Activated naive CD4-positive, alpha-beta T cell (primary cell): ENCODE data around the gene SDK2.

Experiments used
- DNase-seq, 4 experiments: peaks; one replicate each; lab custom pipeline; 2025; lab: John Stamatoyannopoulos, UW

The SDK2 gene

DNA sequence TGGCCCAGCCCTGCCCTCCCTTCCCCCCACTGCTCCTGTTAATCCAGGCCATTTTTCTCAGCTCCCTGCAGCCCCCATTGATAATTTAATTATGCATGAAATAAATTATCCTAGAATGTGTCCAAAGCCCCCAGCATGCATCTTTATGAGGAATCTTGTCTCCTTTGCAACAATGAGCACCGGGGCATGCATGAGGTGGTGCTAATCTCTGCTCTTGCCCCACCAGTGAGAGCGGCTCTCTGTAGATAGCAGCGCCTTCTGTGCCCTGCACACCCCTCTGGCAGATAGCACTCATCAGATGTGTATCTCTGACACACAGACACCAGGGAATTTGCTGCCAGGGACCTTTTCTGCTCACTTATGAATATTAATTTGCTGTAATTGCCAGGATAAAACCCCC, 192.2 kb downstream of the SDK2 start:
- DNase-seq: no peak

DNA sequence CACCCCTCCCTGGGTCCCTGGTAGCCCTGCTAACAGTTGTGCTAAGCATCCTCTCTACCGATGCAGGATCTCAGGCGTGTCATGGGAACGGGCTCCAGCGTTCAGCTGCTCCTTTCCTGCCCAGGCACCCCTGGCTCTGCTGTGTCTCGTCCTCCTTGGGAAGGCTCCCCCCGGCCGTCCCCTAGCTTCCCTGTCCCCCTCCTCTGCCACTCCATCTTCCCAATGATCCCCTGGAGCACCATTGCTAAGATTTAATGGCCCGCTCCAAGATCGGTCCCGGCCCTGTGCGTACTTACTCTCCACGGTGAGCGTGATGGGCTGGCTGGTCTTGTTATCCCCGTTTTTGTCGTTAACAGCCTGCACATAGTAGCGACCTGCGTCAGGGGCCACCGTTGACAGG, 196.9 kb downstream of the SDK2 start:
- DNase-seq: no peak

DNA sequence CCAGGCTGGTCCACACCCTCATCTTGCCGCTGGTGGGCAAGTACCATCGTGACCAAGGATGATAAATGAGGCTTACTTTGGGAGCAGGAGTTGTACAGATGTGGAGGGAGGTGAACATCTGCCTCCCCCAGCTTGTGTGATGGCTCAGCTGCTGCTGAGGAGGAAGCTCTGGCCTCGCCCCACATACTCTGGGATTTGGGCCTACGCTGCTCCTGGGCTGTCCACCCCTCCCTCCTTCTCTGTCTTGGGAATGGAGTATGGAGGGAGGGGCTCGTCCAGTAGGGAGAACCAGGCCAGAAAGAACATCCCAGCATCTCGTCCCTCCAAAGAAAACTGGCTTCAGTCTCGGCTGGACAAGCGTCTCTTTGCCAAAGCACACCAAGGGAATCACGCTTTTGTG, 197.6 kb downstream of the SDK2 start:
- DNase-seq: no peak

DNA sequence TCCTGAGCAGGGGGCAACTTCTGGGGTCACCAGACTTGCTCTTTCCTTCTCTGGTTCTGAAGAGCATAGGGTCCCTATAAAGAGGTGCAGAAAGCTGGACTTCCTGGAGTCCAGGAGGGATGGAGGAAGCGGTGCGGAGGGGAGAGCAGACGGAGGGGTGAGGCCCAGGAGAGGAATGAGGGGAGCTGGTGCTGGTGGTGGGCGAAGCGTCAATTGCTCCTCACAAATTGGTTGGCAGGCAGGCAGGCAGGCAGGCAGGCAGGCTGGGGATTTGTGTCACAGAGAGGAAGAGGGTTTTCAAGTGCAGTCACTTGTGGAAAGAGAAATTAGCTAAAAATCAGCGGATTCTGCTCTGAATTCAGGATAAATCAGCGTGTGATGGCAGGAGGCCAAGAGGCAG, 198.8 kb downstream of the SDK2 start:
- DNase-seq: no peak

DNA sequence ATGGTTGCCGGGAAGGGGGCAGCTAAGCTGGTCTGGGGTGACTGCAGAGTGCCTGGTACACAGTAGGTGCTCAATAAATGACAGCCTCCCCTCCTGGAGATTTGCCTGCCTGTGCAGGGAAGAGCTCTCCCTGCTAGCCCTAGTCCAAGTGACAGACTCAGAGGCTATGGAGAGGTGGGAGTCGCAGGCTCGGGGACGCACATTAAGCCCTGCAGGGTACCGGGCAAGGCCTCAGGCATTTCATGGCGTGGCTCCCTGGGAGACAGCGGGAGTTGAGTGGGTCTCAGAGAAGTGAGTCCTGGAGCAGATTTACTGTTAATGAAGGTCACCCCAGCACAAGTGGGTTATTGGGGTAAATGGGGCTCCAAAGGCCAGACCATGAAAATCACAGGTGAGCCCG, 200.2 kb downstream of the SDK2 start:
- no peak for DNase-seq

DNA sequence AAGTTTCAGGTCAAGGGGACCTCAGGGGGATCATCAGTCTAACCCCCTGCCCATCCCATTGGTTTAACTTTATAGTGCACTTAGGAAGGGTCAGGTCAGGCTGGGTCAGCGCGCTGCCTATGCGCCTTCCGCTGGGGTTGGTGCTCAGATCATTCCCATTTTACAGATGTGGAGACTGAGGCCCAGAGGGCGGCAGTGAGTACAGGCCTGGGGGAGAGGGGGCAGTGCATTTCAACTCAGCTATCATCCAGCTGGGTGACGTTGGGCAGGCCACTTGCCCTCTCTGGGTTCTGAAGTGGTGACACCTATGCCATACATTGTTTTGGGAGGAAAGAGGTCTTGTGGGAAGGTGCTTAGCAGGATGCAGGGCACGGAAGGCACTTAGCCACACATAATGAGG, 204.6 kb downstream of the SDK2 start:
- DNase-seq: no peak

DNA sequence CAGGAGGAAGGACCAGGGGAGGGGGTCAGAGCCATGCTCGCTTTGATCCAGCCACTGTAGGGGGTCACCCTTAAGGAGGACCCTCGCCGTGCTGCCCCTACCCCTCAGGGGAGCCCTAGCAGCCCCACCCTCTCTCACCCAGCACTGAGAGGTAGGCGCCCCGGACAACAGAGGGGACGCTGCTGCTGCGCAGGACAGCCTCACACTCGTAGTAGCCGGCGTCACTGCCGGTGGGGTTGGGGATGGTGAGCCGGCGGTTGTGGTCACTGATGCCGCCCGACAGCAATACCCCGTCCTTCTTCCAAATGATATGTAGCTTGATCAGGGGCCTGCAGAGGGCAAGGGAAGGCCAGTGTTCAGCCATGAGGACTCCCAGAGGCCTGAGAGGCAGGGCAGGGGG, 206.4 kb downstream of the SDK2 start:
- DNase-seq: no peak

GRCh38 chr17:73436954-73437353, 207.3 kb downstream of the SDK2 start:
- no peak for DNase-seq

DNA sequence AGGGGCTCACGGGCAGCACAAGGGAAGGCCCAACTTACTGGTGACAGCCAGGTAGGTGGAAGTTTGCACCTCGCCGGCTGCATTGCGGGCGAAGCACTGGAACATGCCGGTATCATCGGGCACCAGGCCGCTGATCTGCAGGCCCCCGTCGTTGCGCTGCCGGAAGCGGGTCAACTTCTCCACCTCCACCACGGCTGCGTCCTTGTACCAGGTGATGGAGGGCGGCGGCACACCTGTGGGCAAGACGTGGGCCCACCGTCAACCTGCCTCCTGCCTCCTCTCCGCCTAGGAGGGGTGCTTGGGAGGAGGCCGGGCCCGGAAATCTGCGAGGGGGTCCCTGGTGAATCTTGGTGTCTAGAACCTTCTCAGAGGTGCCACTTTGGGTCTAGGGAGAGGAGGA, 208.8 kb downstream of the SDK2 start:
- no peak for DNase-seq

DNA sequence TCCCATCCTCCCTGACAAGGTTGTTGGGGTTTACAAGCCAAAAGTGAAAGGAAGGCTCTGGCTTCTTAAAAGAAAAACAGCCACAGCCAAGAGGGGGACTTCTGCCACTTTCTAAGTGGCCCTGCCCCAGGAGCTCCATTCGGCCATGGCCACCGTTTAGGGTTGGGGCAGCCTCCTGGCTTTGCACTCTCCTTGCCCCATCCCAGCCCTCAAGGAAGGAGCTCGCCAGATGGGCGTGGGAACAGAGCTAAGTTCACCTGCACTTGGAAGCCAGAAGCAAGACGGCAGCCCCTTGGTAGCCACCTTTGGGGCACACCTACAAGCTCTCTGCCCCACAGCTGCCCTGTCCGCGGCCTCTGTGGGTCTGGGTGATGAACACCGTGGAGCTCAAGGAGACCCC, 210.1 kb downstream of the SDK2 start:
- DNase-seq: no peak

- no peak for DNase-seq
Observed at GRCh38 chr17:73433501-73433900, 210.7 kb downstream of the SDK2 start.

GRCh38 chr17:73432624-73433190, 211.5 kb downstream of the SDK2 start:
- DNase-seq: no peak

DNA sequence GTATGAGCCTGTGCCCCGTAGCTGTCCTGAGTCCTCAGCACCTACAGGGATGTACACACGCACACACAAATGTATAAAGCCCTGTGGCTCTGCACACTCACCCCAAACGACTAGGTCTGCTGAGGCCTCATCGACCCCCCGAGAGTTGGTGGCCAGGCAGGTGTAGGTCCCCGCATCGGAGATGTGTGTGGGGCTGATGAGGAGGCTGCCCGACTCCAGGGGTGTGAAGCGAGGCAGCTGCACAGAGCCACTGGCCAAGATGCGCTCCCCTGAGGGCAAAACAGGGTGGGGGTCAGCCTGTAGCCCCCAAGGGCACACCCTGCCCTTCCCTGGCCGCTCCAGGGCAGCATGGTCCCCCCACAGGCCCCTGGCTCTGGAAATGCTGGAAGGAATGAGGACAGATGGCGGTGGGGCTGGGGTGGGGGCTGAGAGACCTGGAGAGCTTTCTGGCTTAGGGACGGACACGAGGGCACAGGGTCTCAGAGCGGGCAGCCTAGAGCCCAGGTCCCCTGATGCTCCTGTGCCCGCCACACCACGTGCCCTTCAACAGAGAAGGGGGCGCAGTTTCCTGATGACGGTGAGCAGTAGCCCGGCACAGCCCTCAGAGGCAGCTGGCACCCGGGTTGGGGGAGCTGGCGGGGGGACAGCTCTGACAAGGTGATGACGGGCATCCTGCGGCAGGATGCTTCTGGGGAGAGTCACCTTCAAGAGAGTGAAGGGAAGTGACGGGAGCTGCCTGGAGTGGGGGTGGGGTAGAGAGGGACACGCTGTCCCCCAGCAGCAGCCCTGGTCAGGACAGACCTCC, 212.6 kb downstream of the SDK2 start:
- DNase-seq: peak in 1 of 4 experiments; percentile 33

- no peak for DNase-seq
Observed at GRCh38 chr17:73430848-73431247, 213.4 kb downstream of the SDK2 start.

DNA sequence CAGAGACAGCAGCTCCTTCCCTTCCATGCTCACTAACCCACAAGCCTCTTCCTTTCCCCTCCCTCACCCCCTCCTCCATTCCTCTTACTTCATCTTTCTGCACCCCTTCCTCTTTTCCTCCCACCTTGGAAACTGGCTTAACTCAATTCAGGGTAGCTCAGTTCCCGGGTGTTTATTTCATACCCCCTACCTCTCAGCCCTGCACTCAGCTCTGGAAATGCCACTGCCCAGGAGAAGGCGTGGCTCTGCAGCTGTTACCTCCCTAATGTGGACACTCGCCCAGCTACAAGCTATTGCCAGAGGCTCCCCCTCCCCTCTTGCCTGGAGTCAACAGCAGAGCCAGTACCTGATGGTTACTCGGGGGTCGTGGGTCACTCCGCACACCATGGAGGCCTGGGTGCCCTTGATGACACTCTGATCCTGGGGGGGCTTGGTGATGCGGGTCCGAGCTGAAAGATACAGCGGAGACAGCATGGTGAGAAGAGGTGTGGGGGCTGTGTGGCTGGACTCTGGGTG, 214.0 kb downstream of the SDK2 start:
- no peak for DNase-seq

DNA sequence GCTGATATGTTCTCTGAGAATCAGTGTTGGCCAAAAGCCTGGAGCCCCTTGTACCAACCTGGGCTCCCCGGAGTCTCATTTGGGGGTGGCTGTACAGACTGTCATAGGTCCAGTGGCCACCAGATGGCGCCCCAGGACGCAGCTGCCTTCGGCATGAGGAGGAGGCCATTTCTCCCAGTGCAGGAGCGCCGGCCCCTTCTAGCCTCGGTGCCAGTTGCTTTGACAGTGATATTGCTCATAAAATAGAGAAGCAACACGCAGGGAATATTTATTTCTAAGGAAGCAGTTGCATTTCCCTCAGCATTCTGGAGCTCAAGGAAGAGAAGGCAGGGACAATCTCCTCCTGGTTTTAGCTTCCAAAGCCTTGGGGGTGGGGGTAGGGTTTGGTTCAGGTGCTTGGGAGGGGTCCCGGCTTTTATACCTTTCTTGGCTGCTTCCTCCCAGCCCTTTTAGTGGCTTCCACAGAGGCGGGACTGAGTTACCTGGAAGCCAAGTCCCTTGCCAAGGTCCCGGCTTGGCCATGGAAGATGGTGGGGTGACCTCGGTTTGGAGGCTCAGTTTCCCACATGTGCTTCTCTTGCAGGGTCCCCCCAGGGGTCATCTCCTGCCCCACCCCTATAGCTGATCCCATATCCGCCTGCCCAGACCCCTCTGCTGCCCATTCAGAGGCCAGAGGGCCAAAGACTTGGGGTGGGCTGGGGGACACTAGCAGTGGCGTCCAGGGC, 214.6 kb downstream of the SDK2 start:
- DNase-seq: peak; percentile 76 to 93 (median 90)

GRCh38 chr17:73427198-73427597, 217.0 kb downstream of the SDK2 start:
- DNase-seq: no peak

DNA sequence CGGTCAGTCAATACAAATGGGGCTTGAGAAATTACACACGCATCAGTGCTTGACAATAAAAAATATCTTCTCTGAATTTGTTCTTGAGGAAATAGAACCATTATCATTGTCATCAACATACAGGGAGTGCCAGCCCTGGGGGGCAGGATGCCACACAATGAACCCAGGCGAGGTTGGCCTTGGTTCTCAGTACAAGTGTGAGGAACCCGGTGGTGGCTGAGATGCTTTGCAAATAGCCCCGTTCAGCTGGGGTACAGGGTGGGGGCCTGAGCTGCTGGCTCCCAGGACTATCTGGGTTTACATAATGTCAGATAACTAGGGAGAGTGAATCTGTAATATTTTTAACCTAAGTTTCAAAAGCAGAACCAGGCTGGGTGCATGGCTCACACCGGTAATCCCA, 219.7 kb downstream of the SDK2 start:
- no peak for DNase-seq

- DNase-seq: no peak
Observed at GRCh38 chr17:73423806-73424205, 220.4 kb downstream of the SDK2 start.

GRCh38 chr17:73423159-73423715, 221.0 kb downstream of the SDK2 start:
- no peak for DNase-seq

DNA sequence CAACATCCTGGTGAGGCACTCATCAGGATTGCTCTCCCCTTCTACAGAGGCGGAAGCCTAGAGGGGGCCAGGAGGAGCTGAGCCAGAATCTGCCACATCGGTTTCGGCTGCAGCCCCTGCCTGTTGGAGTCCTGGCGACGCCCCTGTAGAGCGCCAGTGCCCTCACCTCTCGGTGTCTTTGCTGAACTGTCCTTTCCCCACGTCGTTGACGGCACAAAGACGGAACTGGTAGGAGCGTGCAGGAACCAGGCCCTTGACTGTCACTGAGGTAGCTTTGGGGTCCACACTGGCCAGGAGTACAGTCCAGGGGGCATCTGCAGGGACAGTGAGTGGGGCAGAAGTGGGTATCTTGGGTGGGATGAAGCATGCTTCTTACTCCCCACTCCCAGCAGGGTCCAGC, 222.1 kb downstream of the SDK2 start:
- DNase-seq: no peak

GRCh38 chr17:73420897-73421296, 223.3 kb downstream of the SDK2 start:
- DNase-seq: no peak

- no peak for DNase-seq
Observed at GRCh38 chr17:73419881-73420280, 224.4 kb downstream of the SDK2 start.
